HEK293 (cell line): ENCODE data around the gene KRT74.

Source experiments
- BCL11B ChIP-seq: fragments of 450-650 bp; formaldehyde crosslinking; IDR thresholded peaks from 2 replicates; pipeline ENCODE4 v1.5.1; 2016; ENCODE audit warnings: low read depth, missing biosample characterization, missing genetic modification characterization
- CTCF ChIP-seq: fragments of 450-650 bp; formaldehyde crosslinking; IDR thresholded peaks from 2 replicates; pipeline ENCODE4 v1.5.1; 2016; ENCODE audit warnings: missing biosample characterization, missing genetic modification characterization
- PATZ1 ChIP-seq: fragments of 450-650 bp; formaldehyde crosslinking; IDR thresholded peaks from 2 replicates; pipeline ENCODE4 v1.5.1; 2016; ENCODE audit warnings: missing biosample characterization, missing genetic modification characterization
- PRDM10 ChIP-seq: fragments of 450-650 bp; formaldehyde crosslinking; IDR thresholded peaks from 2 replicates; pipeline ENCODE4 v1.5.1; 2016; ENCODE audit warnings: missing biosample characterization, missing genetic modification characterization
- RBAK ChIP-seq: fragments of 450-650 bp; formaldehyde crosslinking; IDR thresholded peaks from 2 replicates; pipeline ENCODE4 v1.5.1; 2016; ENCODE audit warnings: missing biosample characterization, missing genetic modification characterization
- YY1 ChIP-seq: fragments of 450-650 bp; formaldehyde crosslinking; IDR thresholded peaks from 2 replicates; pipeline ENCODE4 v1.5.1; 2018; ENCODE audit warnings: missing biosample characterization, missing genetic modification characterization
- ZBTB7A ChIP-seq: fragments of 450-650 bp; formaldehyde crosslinking; IDR thresholded peaks from 2 replicates; pipeline ENCODE4 v1.5.1; 2016; ENCODE audit warnings: low read depth, missing biosample characterization, missing genetic modification characterization
- ZNF24 ChIP-seq: fragments of 450-650 bp; formaldehyde crosslinking; IDR thresholded peaks from 2 replicates; pipeline ENCODE4 v1.5.1; 2016; ENCODE audit warnings: missing biosample characterization, missing genetic modification characterization
- ZNF274 ChIP-seq, 2 experiments: fragments of 200-500 bp in 1 of 2; fragments of 450-650 bp in 1 of 2; sonication (Bioruptor generic) in 1 of 2; formaldehyde crosslinking in 1 of 2; IDR thresholded peaks; 2 replicates each; pipeline versions ENCODE4 v1.5.1 to v1.6.1; 2014 to 2016; ENCODE audit warnings: borderline replicate concordance in 1 of 2, inconsistent platforms in 1 of 2, low read length in 1 of 2, missing biosample characterization in 1 of 2, missing genetic modification characterization in 1 of 2
- ZNF404 ChIP-seq: fragments of 450-650 bp; formaldehyde crosslinking; IDR thresholded peaks from 2 replicates; pipeline ENCODE4 v1.5.1; 2017; ENCODE audit warnings: missing biosample characterization, missing genetic modification characterization
- ZNF639 ChIP-seq: fragments of 450-650 bp; formaldehyde crosslinking; IDR thresholded peaks from 2 replicates; pipeline ENCODE4 v1.5.1; 2016; ENCODE audit warnings: missing biosample characterization, missing genetic modification characterization
- ZNF707 ChIP-seq: fragments of 450-650 bp; formaldehyde crosslinking; IDR thresholded peaks from 2 replicates; pipeline ENCODE4 v1.5.1; 2016; ENCODE audit warnings: missing biosample characterization, missing genetic modification characterization

GRCh38 chr12:52531566-52532300 is 41.9 kb downstream of the KRT74 start:
- TF ChIP-seq ZNF707 (tag by site-specific recombination) (no peak), ZNF24 (tag by site-specific recombination) (no peak), PATZ1 (tag by site-specific recombination) (no peak), CTCF (no peak), YY1 (tag by site-specific recombination) (no peak), ZNF274 (IDR thresholded peaks at IDR 0.05; ENCODE audit: low read length) (no peak), ZNF274 (tag by site-specific recombination; IDR thresholded peaks at IDR 0.05; ENCODE audit: borderline replicate concordance) (no peak), ZBTB7A (tag by site-specific recombination) (no peak), PRDM10 (tag by site-specific recombination) (no peak), ZNF404 (tag by site-specific recombination) (no peak), ZNF639 (no peak), BCL11B (tag by site-specific recombination) (no peak), RBAK (no peak)
